Hepatocyte (in vitro differentiated cells): ENCODE results near the gene TPRX2.
"Not testable (repeated sequence)": the region's sequence is repeated elsewhere in the genome, so short reads cannot be mapped to it uniquely, and the experiment has no call there.

Source experiments
- CTCF ChIP-seq: fragments of 200-600 bp; sonication (generic); IDR thresholded peaks from 2 replicates; pipeline ENCODE4 v1.5.1; 2016; ENCODE audit warnings: antibody characterized with exemption, mild to moderate bottlenecking; ENCODE audit not compliant: poor library complexity
- EZH2 ChIP-seq: fragments of 200-600 bp; sonication (generic); IDR thresholded peaks from 2 replicates; pipeline ENCODE4 v1.6.1; 2016; ENCODE audit warnings: antibody characterized with exemption, mild to moderate bottlenecking, borderline replicate concordance
- EZH2phosphoT487 ChIP-seq: fragments of 200-600 bp; sonication (generic); IDR thresholded peaks from one replicate; pipeline ENCODE4 v1.6.1; 2018; ENCODE audit warnings: antibody characterized with exemption, mild to moderate bottlenecking, low read depth, moderate library complexity; ENCODE audit not compliant: unreplicated experiment, severe bottlenecking

GRCh38 chr19:47858231-47858630 is 804 bp upstream of the TPRX2 start:
- not testable (repeated sequence) for TF ChIP-seq CTCF, EZH2, EZH2phosphoT487
